ENCODE measurements around the gene POLD3.

- TF ChIP-seq, protein P1, sequence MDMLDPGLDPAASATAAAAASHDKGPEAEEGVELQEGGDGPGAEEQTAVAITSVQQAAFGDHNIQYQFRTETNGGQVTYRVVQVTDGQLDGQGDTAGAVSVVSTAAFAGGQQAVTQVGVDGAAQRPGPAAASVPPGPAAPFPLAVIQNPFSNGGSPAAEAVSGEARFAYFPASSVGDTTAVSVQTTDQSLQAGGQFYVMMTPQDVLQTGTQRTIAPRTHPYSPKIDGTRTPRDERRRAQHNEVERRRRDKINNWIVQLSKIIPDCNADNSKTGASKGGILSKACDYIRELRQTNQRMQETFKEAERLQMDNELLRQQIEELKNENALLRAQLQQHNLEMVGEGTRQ (IDR thresholded peaks at IDR 0.05; ENCODE audit: borderline replicate concordance, low read depth, low read length), result no peak
- TF ChIP-seq, protein P2, sequence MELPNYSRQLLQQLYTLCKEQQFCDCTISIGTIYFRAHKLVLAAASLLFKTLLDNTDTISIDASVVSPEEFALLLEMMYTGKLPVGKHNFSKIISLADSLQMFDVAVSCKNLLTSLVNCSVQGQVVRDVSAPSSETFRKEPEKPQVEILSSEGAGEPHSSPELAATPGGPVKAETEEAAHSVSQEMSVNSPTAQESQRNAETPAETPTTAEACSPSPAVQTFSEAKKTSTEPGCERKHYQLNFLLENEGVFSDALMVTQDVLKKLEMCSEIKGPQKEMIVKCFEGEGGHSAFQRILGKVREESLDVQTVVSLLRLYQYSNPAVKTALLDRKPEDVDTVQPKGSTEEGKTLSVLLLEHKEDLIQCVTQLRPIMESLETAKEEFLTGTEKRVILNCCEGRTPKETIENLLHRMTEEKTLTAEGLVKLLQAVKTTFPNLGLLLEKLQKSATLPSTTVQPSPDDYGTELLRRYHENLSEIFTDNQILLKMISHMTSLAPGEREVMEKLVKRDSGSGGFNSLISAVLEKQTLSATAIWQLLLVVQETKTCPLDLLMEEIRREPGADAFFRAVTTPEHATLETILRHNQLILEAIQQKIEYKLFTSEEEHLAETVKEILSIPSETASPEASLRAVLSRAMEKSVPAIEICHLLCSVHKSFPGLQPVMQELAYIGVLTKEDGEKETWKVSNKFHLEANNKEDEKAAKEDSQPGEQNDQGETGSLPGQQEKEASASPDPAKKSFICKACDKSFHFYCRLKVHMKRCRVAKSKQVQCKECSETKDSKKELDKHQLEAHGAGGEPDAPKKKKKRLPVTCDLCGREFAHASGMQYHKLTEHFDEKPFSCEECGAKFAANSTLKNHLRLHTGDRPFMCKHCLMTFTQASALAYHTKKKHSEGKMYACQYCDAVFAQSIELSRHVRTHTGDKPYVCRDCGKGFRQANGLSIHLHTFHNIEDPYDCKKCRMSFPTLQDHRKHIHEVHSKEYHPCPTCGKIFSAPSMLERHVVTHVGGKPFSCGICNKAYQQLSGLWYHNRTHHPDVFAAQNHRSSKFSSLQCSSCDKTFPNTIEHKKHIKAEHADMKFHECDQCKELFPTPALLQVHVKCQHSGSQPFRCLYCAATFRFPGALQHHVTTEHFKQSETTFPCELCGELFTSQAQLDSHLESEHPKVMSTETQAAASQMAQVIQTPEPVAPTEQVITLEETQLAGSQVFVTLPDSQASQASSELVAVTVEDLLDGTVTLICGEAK (IDR thresholded peaks at IDR 0.05; ENCODE audit: borderline replicate concordance), result no peak
- TF ChIP-seq CTCF (IDR thresholded peaks at IDR 0.05 in 2 of 3, conservative IDR thresholded peaks at IDR 0.05 in 1 of 3; ENCODE audit: control insufficient read depth in 2 of 3, extremely low read depth in 1 of 3, insufficient read depth in 1 of 3, low read depth in 3 of 3, low read length in 3 of 3) (no peak), KDM1A (IDR thresholded peaks at IDR 0.05; ENCODE audit: borderline replicate concordance) (no peak), ATF3 (IDR thresholded peaks at IDR 0.05; ENCODE audit: borderline replicate concordance, extremely low read depth, low read depth, low read length) (no peak)
Measured at GRCh38 chr11:74638869-74639268, 46.5 kb downstream of the POLD3 start.
